Activated CD8-positive, alpha-beta T cell treated with anti-CD3 and anti-CD28 coated beads for 36 hours (primary cell): Measurements from ENCODE around the gene KIN. TPM values are rescaled to one million over a fixed set of nuclear protein-coding genes. Genes with fewer than 3 reads are reported as not detected.

Experiments
- ATAC-seq: fragments of 200-7000 bp; cut with Tn5 transposase; one replicate; pipeline ENCODE4 v1.10.0; 2021; ENCODE audit warnings: mild to moderate bottlenecking, moderate library complexity
- CTCF ChIA-PET: fragments of 350-600 bp; sonication (Branson Sonifier 250); formaldehyde crosslinking; loops from one replicate; lab custom pipeline; 2021; ENCODE audit warnings: antibody characterized with exemption; lab: Charles Lee
- POLR2A ChIA-PET: fragments of 350-600 bp; sonication (Branson Sonifier 250); formaldehyde crosslinking; loops from one replicate; lab custom pipeline; 2021; ENCODE audit warnings: antibody characterized with exemption; lab: Charles Lee
- DNase-seq: peaks from one replicate; pipeline ENCODE4 v3.0.0-alpha.2; 2020
- H3K27ac Mint-ChIP-seq: one replicate; pipeline ENCODE4 v1.8.0; 2021; ENCODE audit warnings: mild to moderate bottlenecking, mixed read lengths
- H3K27me3 Mint-ChIP-seq: one replicate; pipeline ENCODE4 v1.8.0; 2021; ENCODE audit warnings: mixed read lengths
- H3K36me3 Mint-ChIP-seq: one replicate; pipeline ENCODE4 v1.8.0; 2021; ENCODE audit warnings: low read depth, mixed read lengths
- H3K4me1 Mint-ChIP-seq: one replicate; pipeline ENCODE4 v1.8.0; 2021; ENCODE audit warnings: low read depth, mixed read lengths
- H3K4me3 Mint-ChIP-seq: one replicate; pipeline ENCODE4 v1.8.0; 2021; ENCODE audit warnings: mild to moderate bottlenecking, moderate library complexity, mixed read lengths
- H3K9me3 Mint-ChIP-seq: one replicate; pipeline ENCODE4 v1.8.0; 2021; ENCODE audit warnings: mixed read lengths
- CTCF ChIP-seq: fragments of 200-600 bp; IDR thresholded peaks from one replicate; pipeline ENCODE4 v1.8.0; 2022; ENCODE audit warnings: antibody characterized with exemption, mild to moderate bottlenecking
- intact Hi-C: fragments of 100-400 bp; cut with micrococcal nuclease; formaldehyde crosslinking; loops from one replicate; pipeline ENCODE4 v1.10.0; 2022
- total RNA-seq, 2 experiments: library from RNA; stranded (reverse); gene quantifications; one replicate each; pipeline ENCODE4 v1.2.3, GENCODE V29; 2021

KIN gene
- total RNA-seq, 2 experiments from 2014 or later = 10.7 to 12.6 TPM

- ATAC-seq (no peak), DNase-seq (no peak)
- Mint-ChIP-seq H3K4me1 (peaks cover 48% of the 10 kb centered on the region), H3K9me3 (no peaks in the 10 kb centered on the region), H3K27me3 (no peaks in the 10 kb centered on the region), H3K27ac (no peak overlapping the region), H3K36me3 (peaks cover 44% of the 10 kb centered on the region), H3K4me3 (no peak overlapping the region)
- POLR2A ChIA-PET = no interaction called here
- intact Hi-C loops = no loop called here
- CTCF ChIA-PET = no interaction called here
- TF ChIP-seq CTCF = no peak
These were observed 41.6 kb upstream of the KIN start for GRCh38 chr10:7829289-7829834.

DNA sequence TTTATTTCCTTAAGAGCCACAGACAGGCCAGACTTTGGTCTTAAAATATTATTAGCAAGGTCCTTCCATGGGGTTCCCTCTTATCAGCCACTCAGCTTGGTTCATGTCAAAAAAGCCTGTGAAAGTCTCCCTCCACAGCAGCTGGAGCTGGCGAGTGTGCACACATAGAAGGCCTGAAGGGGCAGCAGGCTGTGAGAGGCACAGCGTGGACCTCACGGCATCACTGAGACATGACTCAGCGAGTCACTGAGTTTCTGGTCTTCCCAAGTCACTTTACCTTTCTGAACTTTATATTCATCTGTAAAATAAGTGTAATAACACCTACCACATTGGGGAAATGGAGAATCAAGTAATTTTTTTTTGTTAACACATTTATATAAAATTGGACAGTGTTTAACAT lies 39.2 kb upstream of the KIN start:
- peaks cover 40% of the 10 kb centered on the region for H3K36me3 Mint-ChIP-seq

DNA sequence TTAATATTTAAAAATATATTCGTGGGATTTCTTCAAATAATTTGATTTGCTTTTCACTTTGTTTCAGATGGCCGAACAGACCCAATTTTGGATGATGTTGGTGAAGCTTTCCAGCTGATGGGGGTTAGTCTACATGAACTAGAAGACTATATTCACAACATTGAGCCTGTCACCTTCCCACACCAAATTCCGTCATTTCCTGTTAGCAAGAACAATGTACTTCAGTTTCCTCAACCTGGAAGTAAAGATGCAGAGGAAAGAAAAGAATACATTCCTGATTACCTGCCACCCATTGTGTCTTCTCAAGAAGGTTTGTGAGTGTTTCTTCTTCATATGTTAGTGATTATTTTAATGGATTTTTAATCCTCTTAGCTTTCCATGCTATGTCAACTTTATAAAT lies 36.5 kb upstream of the KIN start:
- no peak overlapping the region for H3K4me3 Mint-ChIP-seq
- POLR2A ChIA-PET = no interaction called here
- peaks cover 31% of the 10 kb centered on the region for H3K36me3 Mint-ChIP-seq
- intact Hi-C loops = no loop called here
- no peaks in the 10 kb centered on the region for H3K9me3 Mint-ChIP-seq
- DNase-seq (no peak), ATAC-seq (no peak)
- no peak overlapping the region for H3K27ac Mint-ChIP-seq
- TF ChIP-seq CTCF = no peak
- peaks cover 48% of the 10 kb centered on the region for H3K4me1 Mint-ChIP-seq
- CTCF ChIA-PET = interaction anchor here (1.0 kb wide), 1 partner anchor 299 kb away, joined by 4 read pairs; no protein-coding TSS in a partner anchor
- H3K27me3 Mint-ChIP-seq = no peaks in the 10 kb centered on the region

More for the DNA sequence above, 39.2 kb upstream of the KIN start:
- peak; percentile 18 for DNase-seq
- ChIA-PET CTCF (no interaction called here), POLR2A (interaction anchor here (1.0 kb wide), 1 partner anchor 14 kb away, joined by 3 read pairs; no protein-coding TSS in a partner anchor)
- H3K27ac Mint-ChIP-seq = no peak overlapping the region
- peaks cover 36% of the 10 kb centered on the region for H3K4me1 Mint-ChIP-seq
- no peak for TF ChIP-seq CTCF
- H3K4me3 Mint-ChIP-seq = no peak overlapping the region
- no peaks in the 10 kb centered on the region for H3K27me3 Mint-ChIP-seq
- ATAC-seq = peak; percentile 67
- H3K9me3 Mint-ChIP-seq = no peaks in the 10 kb centered on the region
- intact Hi-C loops = no loop called here

GRCh38 chr10:7819121-7819460 lies 31.3 kb upstream of the KIN start:
- ChIA-PET CTCF (interaction anchor here (1.2 to 1.8 kb wide), 2 partner anchors 10 to 132 kb away, joined by 3 to 4 read pairs; no protein-coding TSS in a partner anchor), POLR2A (interaction anchor here (1.0 to 2.5 kb wide), 6 partner anchors 10 to 311 kb away, joined by 3 to 20 read pairs (median 7); partner anchors contain the start of genes ATP5F1C and KIN)
- peak; percentile 38 for ATAC-seq
- Mint-ChIP-seq H3K4me1 (peaks cover 37% of the 10 kb centered on the region), H3K36me3 (peaks cover 1% of the 10 kb centered on the region), H3K27ac (peak overlapping the region; percentile 86), H3K4me3 (peak overlapping the region; percentile 93), H3K9me3 (no peaks in the 10 kb centered on the region), H3K27me3 (no peaks in the 10 kb centered on the region)
- intact Hi-C loops = no loop called here
- DNase-seq = peak; percentile 63
- TF ChIP-seq CTCF = peak; percentile 14
